ENCODE results near the gene AKNAD1. TPM values are rescaled to one million over a fixed set of nuclear protein-coding genes. Genes with fewer than 3 reads are reported as not detected.

AKNAD1 gene
- total and polyA plus RNA-seq, 7 donors: 0.28 to 2.4 (median 1.5) TPM; not detected in 3

GRCh38 chr1:108767115-108767514 lies 89.8 kb downstream of the AKNAD1 start:
- intact Hi-C loops (cut with DNase I): no loop called here
- TF ChIP-seq EP300 (IDR thresholded peaks at IDR 0.05): no peak
- TF ChIP-seq POLR2A (IDR thresholded peaks at IDR 0.05): no peak
- TF ChIP-seq POLR2AphosphoS5 (IDR thresholded peaks at IDR 0.05): no peak
- TF ChIP-seq CTCF (IDR thresholded peaks at IDR 0.05): no peak
- 62 to 68% methylated on average over 1 of the region's 1 CpG for WGBS, 2 donors
- DNase-seq: no peak
- Histone ChIP-seq H3K4me3 (no peak overlapping the region), H3K27ac (no peak overlapping the region), H3K9me3 (no peaks in the 10 kb centered on the region), H3K36me3 (peaks cover 5 to 69% (median 13%) of the 10 kb centered on the region in 4 donors), H3K4me1 (no peaks in the 10 kb centered on the region), H3K27me3 (no peaks in the 10 kb centered on the region)

Other genes starting within 250 kb of the AKNAD1 start
- 1 to 10 TPM; 2.2 to 3.9 (median 2.6) TPM for gene HENMT1, start 196.0 kb downstream of the AKNAD1 start, total RNA-seq
- gene HENMT1, start 196.0 kb downstream of the AKNAD1 start, polyA plus RNA-seq: 10 to 100 TPM; 10.9 to 13.6 (median 12.0) TPM
- gene PRPF38B, start 164.8 kb downstream of the AKNAD1 start, total RNA-seq: 10 to 100 TPM; 24.7 to 28.0 (median 26.1) TPM
- gene PRPF38B, start 164.8 kb downstream of the AKNAD1 start, polyA plus RNA-seq: 10 to 100 TPM; 13.8 to 31.3 (median 15.0) TPM
- not detected for gene FNDC7, start 144.2 kb downstream of the AKNAD1 start, total RNA-seq
- not detected for gene FNDC7, start 144.2 kb downstream of the AKNAD1 start, polyA plus RNA-seq
- 100 to 1,000 TPM in 2 of 4 donors, 10 to 100 TPM in 2; 48.2 to 105 (median 94.1) TPM for gene STXBP3, start 110.4 kb downstream of the AKNAD1 start, total RNA-seq
- 10 to 100 TPM; 30.3 to 60.1 (median 52.3) TPM for gene STXBP3, start 110.4 kb downstream of the AKNAD1 start, polyA plus RNA-seq
- gene GPSM2, start 19.9 kb upstream of the AKNAD1 start, total RNA-seq: 10 to 100 TPM; 34.3 to 71.7 (median 46.9) TPM
- 10 to 100 TPM in 2 of 3 donors, 1 to 10 TPM in 1; 7.2 to 15.9 (median 12.0) TPM for gene GPSM2, start 19.9 kb upstream of the AKNAD1 start, polyA plus RNA-seq
- 10 to 100 TPM; 19.1 to 24.3 (median 20.3) TPM for gene CLCC1, start 106.4 kb upstream of the AKNAD1 start, total RNA-seq
- 10 to 100 TPM in 1 of 3 donors, 1 to 10 TPM in 2; 2.3 to 11.4 (median 6.6) TPM for gene CLCC1, start 106.4 kb upstream of the AKNAD1 start, polyA plus RNA-seq
- 10 to 100 TPM; 16.0 to 34.3 (median 24.0) TPM for gene WDR47, start 185.0 kb upstream of the AKNAD1 start, total RNA-seq
- gene WDR47, start 185.0 kb upstream of the AKNAD1 start, polyA plus RNA-seq: 1 to 10 TPM; 3.7 to 4.6 (median 4.2) TPM
- 10 to 100 TPM; 19.9 to 44.6 (median 39.0) TPM for gene TAF13, start 218.9 kb upstream of the AKNAD1 start, total RNA-seq
- 10 to 100 TPM; 36.5 to 78.8 (median 52.9) TPM for gene TAF13, start 218.9 kb upstream of the AKNAD1 start, polyA plus RNA-seq
- 10 to 100 TPM; 21.9 to 33.2 (median 26.8) TPM for gene TMEM167B, start 233.7 kb upstream of the AKNAD1 start, total RNA-seq
- 10 to 100 TPM; 16.2 to 22.7 (median 21.6) TPM for gene TMEM167B, start 233.7 kb upstream of the AKNAD1 start, polyA plus RNA-seq

Measured in sigmoid colon (tissue), 7 donors.